HG02943 (cell line): Measurements from ENCODE around the gene COMT.

Source experiments
- ATAC-seq: cut with Tn5 transposase; IDR thresholded peaks from one replicate; pipeline ENCODE4 v1.9.1; 2021; ENCODE audit warnings: mild to moderate bottlenecking, low read depth, moderate library complexity; ENCODE audit not compliant: unreplicated experiment

The COMT gene

DNA sequence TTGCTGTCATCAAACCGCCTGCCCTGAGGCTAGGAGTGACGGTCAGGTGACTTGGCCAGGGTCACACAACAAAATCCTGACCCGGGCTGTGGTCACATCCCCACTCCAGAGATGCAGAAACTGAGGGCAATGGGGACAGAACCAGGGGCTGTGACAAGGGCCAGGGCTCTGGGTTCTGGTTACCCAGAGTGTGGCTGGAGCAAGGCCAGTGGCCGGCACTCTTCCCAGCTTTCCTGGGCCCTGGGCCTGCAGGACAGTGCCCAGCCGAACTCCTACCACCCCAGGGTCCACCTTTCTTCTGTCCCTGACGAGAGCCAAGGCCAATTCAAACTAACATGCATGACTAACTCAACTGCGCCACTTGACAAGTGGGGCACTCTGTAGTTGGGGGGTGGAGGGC, 39.2 kb downstream of the COMT start:
- ATAC-seq: no peak

GRCh38 chr22:19981171-19981960, 39.8 kb downstream of the COMT start:
- no peak for ATAC-seq

DNA sequence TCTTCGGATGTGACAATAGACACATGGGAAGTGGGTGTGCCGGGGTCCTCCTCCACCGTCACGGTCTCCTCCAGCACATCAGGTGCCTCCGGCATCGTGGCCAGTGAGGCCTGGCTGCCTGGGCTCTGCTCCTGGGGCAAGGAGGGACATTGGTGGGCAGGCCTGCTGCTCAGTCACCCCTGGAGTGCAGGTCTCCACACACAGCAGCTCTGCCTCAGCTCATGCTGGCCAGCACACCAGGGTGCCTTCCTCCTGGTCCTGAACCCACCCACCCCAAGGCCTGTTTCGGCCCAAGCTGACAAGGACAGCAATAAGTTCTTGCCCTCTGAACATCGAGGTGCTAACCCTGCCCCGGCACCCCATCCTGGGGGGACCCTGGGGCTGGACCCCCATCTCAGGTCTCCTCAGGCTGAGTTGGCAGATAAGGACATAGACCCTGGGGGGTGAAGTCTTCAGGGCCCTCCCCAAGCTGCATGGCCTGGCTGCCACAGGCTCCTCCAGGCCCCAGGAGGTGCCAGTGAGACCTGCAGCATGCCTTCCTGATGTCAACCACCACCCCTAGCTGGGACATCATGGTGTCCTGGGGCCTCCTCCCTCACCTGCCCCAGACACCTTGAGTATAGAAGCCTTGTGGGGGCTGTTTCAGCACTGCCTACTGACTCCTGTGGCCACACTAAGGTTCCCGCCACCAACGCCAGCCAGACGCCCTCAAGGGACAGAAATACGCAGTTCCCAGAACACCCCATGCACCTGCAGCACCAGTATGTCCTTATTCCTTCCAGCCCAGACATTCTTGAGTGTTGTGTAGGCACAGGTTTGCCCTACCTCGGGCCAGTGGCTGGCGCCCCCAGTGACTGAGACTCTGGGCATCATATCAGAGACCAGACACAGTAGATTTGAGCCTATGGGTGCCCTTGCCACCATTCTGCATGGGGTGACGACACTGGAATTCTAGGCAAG, 40.7 kb downstream of the COMT start:
- ATAC-seq: no peak

GRCh38 chr22:19982991-19983578, 41.5 kb downstream of the COMT start:
- ATAC-seq: no peak

GRCh38 chr22:19983741-19984140, 42.2 kb downstream of the COMT start:
- no peak for ATAC-seq

DNA sequence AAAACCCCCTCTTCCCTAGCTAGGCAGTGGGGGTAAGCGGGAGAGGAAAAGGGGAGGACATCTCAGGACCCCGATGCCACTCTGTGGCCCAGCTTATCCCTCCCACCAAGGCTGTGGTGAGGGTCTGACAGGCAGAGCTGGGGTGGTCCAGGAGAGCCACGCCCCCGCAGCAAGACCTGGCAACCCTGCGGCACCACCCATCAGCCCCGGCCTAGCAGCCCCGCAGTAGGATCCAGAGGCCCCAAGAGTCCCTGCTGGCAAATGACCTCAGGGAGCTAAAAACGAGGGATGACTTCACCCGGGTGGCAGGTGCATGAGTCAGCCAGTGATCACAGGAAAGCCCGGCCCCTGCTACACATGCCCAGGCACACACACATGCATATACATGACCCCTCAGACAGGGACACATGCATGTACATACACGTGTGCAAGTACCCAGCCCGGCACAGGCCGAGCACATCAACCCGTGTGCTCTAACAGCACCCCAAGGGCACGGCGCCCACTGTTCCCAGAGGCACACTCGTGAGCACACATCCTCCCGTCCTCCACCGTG, 42.7 kb downstream of the COMT start:
- ATAC-seq: no peak

GRCh38 chr22:19984851-19985811, 43.6 kb downstream of the COMT start:
- ATAC-seq: no peak

DNA sequence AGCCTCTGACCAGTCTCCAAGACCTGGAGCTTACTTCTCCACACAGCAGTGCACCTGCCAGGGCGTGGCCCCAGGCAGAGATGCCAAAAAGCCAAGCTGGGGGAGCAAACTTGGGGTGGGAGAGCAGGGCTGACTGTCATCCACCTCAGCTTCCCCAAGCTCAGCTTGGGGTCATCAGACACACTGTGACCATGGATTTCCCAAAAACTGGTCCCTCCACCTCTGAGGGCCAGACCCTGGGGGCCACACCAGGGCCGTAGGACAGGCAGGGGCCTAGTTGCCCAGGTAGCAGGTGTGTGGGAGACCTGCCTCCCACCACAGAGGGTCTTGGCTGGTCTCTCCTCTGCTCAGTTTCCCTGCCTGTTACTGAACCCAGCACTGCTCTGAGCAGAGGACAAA, 44.4 kb downstream of the COMT start:
- ATAC-seq: no peak

DNA sequence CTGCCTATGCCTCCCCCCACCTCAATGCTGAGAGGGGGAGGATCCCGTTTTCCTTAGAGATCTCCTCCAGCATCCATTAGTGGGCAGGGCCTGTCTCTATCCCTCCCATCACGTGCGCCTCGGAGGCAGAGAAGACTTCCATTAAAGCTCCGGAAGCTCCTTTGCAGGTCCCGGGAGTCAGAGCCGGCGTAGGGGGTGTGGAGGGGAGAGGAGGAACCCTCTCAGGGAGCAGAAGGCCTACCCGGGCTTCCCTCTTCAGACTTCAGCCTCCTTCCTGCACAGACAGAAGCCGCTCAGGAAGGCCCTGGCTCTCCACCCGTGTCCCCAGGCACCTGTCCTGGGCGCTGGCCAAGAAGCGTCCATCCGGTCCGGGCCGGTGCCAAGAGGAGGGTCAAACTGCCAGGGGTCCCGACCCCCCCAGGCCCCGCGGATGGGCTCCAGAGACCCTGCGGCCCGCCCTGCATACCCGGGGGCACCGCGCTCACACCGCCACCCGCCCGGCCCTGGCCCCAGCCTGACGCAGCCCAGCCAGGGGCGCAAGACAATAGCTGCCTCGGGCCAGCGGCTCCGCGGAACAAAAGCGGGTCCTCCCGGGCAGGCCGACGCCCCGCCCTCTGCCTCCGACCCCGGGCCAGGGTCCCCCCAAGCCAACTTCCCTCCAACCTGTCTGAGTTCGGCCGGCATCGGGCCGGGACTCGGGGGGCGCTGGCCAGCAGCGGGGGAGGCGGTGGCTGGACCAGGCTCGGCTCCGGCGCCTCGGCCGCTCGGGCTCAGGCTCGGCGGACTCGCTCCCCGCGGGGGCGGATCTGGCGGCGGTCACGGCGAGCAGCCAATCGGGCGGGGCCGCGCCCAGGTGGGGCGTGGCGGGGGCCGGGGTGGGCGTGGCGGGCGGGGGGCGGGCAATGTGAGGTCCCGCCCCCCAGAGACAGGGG, 45.1 kb downstream of the COMT start:
- no peak for ATAC-seq

GRCh38 chr22:19987394-19988306, 46.1 kb downstream of the COMT start:
- no peak for ATAC-seq

DNA sequence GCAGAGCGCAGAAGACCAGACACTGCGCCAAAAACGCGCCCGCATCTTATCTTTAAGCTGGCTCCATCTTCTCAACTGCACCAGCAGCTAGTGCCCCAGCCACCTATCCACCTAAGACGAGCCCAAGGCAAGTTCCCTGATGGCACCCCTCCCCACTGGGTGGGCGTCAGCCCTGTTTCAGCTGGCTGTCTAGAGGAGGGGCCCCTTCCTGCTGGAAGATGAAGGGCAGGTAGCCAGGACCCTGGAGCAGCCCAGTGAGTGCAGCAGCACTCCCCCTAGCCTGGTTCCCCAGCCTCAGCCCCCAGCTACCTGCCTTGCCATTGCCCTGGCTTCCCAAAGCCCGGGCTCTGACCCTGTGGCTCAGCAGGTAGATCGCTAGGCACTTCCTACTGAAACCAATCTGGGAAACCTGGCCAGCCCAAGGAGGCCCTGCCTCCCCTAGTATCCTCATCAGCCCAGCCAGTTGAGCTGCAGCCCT, 46.8 kb downstream of the COMT start:
- no peak for ATAC-seq

- no peak for ATAC-seq
Measured at GRCh38 chr22:19988965-19989724, 47.6 kb downstream of the COMT start.

GRCh38 chr22:19989725-19990067, 48.1 kb downstream of the COMT start:
- no peak for ATAC-seq

GRCh38 chr22:19990188-19990587, 48.6 kb downstream of the COMT start:
- ATAC-seq: no peak

DNA sequence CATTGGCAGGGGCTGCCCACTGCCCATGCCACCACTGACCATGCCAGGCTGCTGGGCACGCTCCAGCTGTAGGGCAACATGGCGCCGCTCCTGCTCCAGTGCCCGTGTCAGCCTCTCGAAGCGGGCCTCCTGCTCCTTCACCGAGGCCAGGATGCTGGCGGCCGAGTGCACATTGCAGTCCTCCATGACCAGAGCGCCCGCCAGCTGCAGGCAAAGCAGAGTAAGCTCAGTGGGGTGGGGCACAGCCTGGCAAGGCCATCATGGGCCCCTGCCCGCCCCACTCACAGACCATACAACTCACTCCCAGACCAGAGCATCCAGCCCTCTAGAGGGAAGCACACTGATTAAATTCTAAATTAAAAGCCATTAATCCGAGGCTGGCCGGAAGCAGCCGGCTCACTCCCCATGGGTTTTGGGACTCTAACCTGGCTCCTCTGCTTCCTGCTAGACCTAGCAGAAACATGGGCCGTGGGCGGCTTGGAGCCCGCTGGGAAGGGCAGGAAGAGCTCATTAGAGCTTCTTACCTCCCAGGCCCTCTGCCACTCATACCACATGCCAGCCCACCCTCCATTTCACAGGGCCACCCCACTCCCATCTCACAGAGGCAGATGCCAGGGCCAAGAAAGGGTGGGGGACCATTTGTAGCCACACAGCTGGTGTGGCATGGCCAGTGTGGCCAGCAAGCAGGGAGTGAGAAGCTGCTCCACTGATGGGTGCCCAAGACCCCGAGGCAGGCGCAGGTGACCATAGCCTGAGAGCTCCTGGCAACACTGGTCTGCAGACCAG, 49.2 kb downstream of the COMT start:
- ATAC-seq: no peak

DNA sequence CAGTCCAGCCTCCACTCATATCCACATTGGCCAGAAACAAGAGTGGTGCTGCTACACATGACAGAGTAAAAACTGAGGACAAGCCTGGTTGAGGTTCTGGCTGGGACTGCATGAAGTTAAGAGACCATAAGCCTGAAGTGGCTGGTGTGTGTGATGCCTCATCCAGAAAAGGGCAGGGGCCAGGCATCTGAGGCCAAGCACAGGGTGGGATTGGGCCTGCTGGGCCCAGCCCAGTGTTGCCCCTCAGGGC, 49.7 kb downstream of the COMT start:
- no peak for ATAC-seq
